Stomach (tissue), 4 donors: Measurements from ENCODE around the gene MLYCD.

Source experiments
- CTCF ChIP-seq, 7 experiments: fragments of 450-650 bp in 4 of 7; fragments of 200-600 bp in 3 of 7; sonication (generic) in 3 of 7; IDR thresholded peaks; one replicate each; pipeline ENCODE4 v1.5.1; 2016 to 2019; ENCODE audit warnings: antibody characterized with exemption in 7 of 7, control low read depth in 2 of 7, mild to moderate bottlenecking in 1 of 7
- EP300 ChIP-seq: sonication (generic); formaldehyde crosslinking; IDR thresholded peaks from one replicate; pipeline ENCODE4 v1.6.1; 2017; ENCODE audit warnings: antibody characterized with exemption

GRCh38 chr16:83963277-83964119 is 64.6 kb downstream of the MLYCD start:
- TF ChIP-seq CTCF (IDR thresholded peaks at IDR 0.05) (no peak), EP300 (no peak)
